SK-N-MC (cell line): ENCODE results near the gene ACKR2.

ENCODE experiments used
- EZH2 ChIP-seq: fragments of 200-600 bp; sonication (generic); IDR thresholded peaks from one replicate; pipeline ENCODE4 v1.6.1; 2017; ENCODE audit warnings: antibody characterized with exemption
- POLR2AphosphoS5 ChIP-seq: IDR thresholded peaks from 2 replicates; pipeline ENCODE4 v1.6.1; 2012; ENCODE audit warnings: mild to moderate bottlenecking, low read depth, low read length, borderline replicate concordance

- no peak for TF ChIP-seq EZH2
- TF ChIP-seq POLR2AphosphoS5, result no peak
Measured at GRCh38 chr3:42849017-42849416, 39.8 kb downstream of the ACKR2 start.
